ENCODE measurements around the gene NAPA.

- TF ChIP-seq SUZ12 (IDR thresholded peaks at IDR 0.05; ENCODE audit: extremely low read depth, insufficient read depth, insufficient read length) (no peak), YY1 (IDR thresholded peaks at IDR 0.05; ENCODE audit: insufficient read depth, insufficient read length) (no peak), ZNF274 (IDR thresholded peaks at IDR 0.05; ENCODE audit: low read depth, low read length) (no peak)
Measured at GRCh38 chr19:47490031-47490430, 24.8 kb downstream of the NAPA start.

Measured in NT2/D1 (cell line).